NB4 (cell line): Measurements from ENCODE around the gene NEK7.

Experiments
- CTCF ChIP-seq: IDR thresholded peaks from one replicate; pipeline ENCODE4 v1.5.1; 2012; ENCODE audit warnings: low read depth, low read length
- MAX ChIP-seq: IDR thresholded peaks from 2 replicates; pipeline ENCODE4 v1.6.1; 2011; ENCODE audit warnings: low read depth, low read length
- POLR2A ChIP-seq: IDR thresholded peaks from 2 replicates; pipeline ENCODE4 v1.6.1; 2011; ENCODE audit warnings: mild to moderate bottlenecking; ENCODE audit not compliant: insufficient read length; ENCODE audit errors: extremely low read depth

GRCh38 chr1:198318085-198318484 lies 161.3 kb downstream of the NEK7 start:
- TF ChIP-seq CTCF (no peak), POLR2A (no peak), MAX (no peak)
